Testis (tissue), 2 donors: ENCODE data around the gene NLGN4X.

Experiments used
- CTCF ChIP-seq, 3 experiments: fragments of 450-650 bp in 2 of 3; fragments of 200-600 bp in 1 of 3; sonication (generic) in 1 of 3; IDR thresholded peaks; one replicate each; pipeline ENCODE4 v1.5.1; 2016 to 2019; ENCODE audit warnings: antibody characterized with exemption in 3 of 3, mild to moderate bottlenecking in 2 of 3, moderate library complexity in 1 of 3
- POLR2A ChIP-seq: fragments of 450-650 bp; IDR thresholded peaks from one replicate; pipeline ENCODE4 v1.6.1; 2017; ENCODE audit warnings: antibody characterized with exemption, mild to moderate bottlenecking, moderate library complexity

DNA sequence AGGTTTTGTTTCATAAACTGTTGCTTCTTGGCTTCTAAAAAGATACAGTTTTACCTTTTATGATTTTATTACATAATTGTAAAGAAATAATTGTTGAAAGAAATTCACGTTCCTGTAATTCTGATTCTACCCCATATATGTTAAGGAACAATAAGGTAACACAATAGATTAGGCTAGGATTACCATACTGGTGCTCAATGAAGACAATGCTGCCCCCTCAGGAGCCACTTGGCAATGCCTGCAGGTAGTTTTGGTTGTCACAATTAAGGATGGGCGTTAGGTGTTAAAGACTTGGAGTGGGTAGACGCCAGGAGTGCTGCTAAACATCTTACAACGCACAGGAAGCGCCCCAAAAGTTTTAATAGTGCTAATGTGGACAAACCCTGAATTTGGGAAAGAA, 133.2 kb downstream of the NLGN4X start:
- no peak for TF ChIP-seq POLR2A
- no peak for TF ChIP-seq CTCF (IDR thresholded peaks at IDR 0.05)
